ENCODE measurements around the gene CDHR2. TPM values are rescaled to one million over a fixed set of nuclear protein-coding genes. Genes with fewer than 3 reads are reported as not detected.
A peak's percentile ranks its signal among the peaks of the same experiment; 100 is the strongest.

Gene CDHR2
- total and polyA plus RNA-seq, 2 donors from 2014 or later, result 4.2 to 8.0 TPM

DNA sequence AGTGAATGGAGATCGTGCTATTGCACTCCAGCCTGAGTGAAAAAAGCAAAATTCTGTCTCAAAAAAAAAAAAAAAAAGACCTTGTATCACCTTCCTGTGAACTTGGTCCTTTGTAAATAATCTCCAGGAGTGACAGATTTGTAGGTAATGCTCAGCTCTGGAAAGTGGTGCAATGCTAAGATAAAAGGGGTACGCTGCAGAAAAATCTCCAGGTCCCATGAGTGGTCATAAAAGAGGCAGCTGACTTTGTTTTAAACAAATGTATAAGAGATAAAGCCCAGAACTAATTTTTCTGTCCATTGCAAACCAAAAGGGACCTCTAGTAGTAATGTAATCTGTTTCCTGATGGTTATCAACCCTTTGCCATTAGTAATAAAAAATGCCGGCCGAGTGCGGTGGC, 45.6 kb upstream of the CDHR2 start:
- no peaks in the 10 kb centered on the region for H3K4me1 ChIP-seq (ENCODE audit: control insufficient read depth in 2 of 3, insufficient read depth in 2 of 3, low read depth in 1 of 3, low read length in 3 of 3)
- FAIRE-seq, result no peak
- H3K36me3 ChIP-seq (ENCODE audit: control insufficient read depth in 2 of 3, insufficient read depth in 3 of 3, low read length in 3 of 3), result peaks cover 10 to 47% (median 22%) of the 10 kb centered on the region in 3 donors
- peak in 2 of 5 donors; percentile 18 to 21 for DNase-seq
- H3K9ac ChIP-seq (ENCODE audit: low read length in 3 of 3), result no peak overlapping the region
- intact Hi-C loops (cut with DNase I), result no loop called here
- TF ChIP-seq, protein P1, sequence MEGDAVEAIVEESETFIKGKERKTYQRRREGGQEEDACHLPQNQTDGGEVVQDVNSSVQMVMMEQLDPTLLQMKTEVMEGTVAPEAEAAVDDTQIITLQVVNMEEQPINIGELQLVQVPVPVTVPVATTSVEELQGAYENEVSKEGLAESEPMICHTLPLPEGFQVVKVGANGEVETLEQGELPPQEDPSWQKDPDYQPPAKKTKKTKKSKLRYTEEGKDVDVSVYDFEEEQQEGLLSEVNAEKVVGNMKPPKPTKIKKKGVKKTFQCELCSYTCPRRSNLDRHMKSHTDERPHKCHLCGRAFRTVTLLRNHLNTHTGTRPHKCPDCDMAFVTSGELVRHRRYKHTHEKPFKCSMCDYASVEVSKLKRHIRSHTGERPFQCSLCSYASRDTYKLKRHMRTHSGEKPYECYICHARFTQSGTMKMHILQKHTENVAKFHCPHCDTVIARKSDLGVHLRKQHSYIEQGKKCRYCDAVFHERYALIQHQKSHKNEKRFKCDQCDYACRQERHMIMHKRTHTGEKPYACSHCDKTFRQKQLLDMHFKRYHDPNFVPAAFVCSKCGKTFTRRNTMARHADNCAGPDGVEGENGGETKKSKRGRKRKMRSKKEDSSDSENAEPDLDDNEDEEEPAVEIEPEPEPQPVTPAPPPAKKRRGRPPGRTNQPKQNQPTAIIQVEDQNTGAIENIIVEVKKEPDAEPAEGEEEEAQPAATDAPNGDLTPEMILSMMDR (IDR thresholded peaks at IDR 0.05; ENCODE audit: borderline replicate concordance, extremely low read depth, insufficient read depth), result no peak
- no peaks in the 10 kb centered on the region for H3K9me3 ChIP-seq (ENCODE audit: control insufficient read depth in 2 of 3, insufficient read depth in 1 of 3, low read length in 3 of 3)
- no peak overlapping the region for H3K4me3 ChIP-seq (ENCODE audit: low read length in 3 of 3)
- H3K27ac ChIP-seq (ENCODE audit: low read depth in 2 of 2, low read length in 2 of 2), result no peak overlapping the region
- no peaks in the 10 kb centered on the region for H3K27me3 ChIP-seq (ENCODE audit: control insufficient read depth, insufficient read depth, low read length)

GRCh38 chr5:176507911-176508310, 41.2 kb upstream of the CDHR2 start:
- intact Hi-C loops (cut with DNase I), result no loop called here
- Histone ChIP-seq H3K4me1 (ENCODE audit: control insufficient read depth in 2 of 3, insufficient read depth in 2 of 3, low read depth in 1 of 3, low read length in 3 of 3) (no peaks in the 10 kb centered on the region), H3K27ac (ENCODE audit: low read depth in 2 of 2, low read length in 2 of 2) (no peak overlapping the region), H3K27me3 (ENCODE audit: control insufficient read depth, insufficient read depth, low read length) (no peaks in the 10 kb centered on the region), H3K4me3 (ENCODE audit: low read length in 3 of 3) (no peak overlapping the region), H3K9ac (ENCODE audit: low read length in 3 of 3) (no peak overlapping the region), H3K9me3 (ENCODE audit: control insufficient read depth in 2 of 3, insufficient read depth in 1 of 3, low read length in 3 of 3) (no peaks in the 10 kb centered on the region), H3K36me3 (ENCODE audit: control insufficient read depth in 2 of 3, insufficient read depth in 3 of 3, low read length in 3 of 3) (peaks cover 2 to 17% (median 11%) of the 10 kb centered on the region in 3 donors)
- FAIRE-seq, result no peak
- no peak for DNase-seq
- TF ChIP-seq, protein P1 (IDR thresholded peaks at IDR 0.05; ENCODE audit: borderline replicate concordance, extremely low read depth, insufficient read depth), result no peak

DNA sequence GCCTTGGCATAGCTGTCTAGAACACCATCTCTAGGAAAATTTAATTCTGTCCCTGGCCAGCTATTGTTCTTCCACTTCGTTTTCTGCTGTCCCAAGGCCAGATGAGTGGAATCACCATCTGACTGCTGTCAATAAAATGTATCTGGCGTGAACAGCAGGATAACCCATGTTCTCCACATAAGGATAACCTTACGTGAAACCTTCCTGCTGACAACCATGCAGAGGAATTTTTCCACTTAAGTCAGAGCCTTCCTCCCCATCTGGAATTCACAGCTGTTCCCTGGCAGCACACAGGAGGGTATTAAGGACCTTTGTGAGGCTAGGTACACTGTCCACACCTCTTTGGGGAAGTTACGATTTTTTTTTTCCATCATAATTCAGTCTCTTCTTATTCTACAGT, 40.5 kb upstream of the CDHR2 start:
- Histone ChIP-seq H3K9ac (ENCODE audit: low read length in 3 of 3) (no peak overlapping the region), H3K27ac (ENCODE audit: low read depth in 2 of 2, low read length in 2 of 2) (no peak overlapping the region), H3K4me1 (ENCODE audit: control insufficient read depth in 2 of 3, insufficient read depth in 2 of 3, low read depth in 1 of 3, low read length in 3 of 3) (no peaks in the 10 kb centered on the region), H3K27me3 (ENCODE audit: control insufficient read depth, insufficient read depth, low read length) (no peaks in the 10 kb centered on the region), H3K9me3 (ENCODE audit: control insufficient read depth in 2 of 3, insufficient read depth in 1 of 3, low read length in 3 of 3) (no peaks in the 10 kb centered on the region), H3K36me3 (ENCODE audit: control insufficient read depth in 2 of 3, insufficient read depth in 3 of 3, low read length in 3 of 3) (peaks cover 2 to 17% (median 11%) of the 10 kb centered on the region in 3 donors), H3K4me3 (ENCODE audit: low read length in 3 of 3) (no peak overlapping the region)
- TF ChIP-seq, protein P1 (IDR thresholded peaks at IDR 0.05; ENCODE audit: borderline replicate concordance, extremely low read depth, insufficient read depth), result no peak
- intact Hi-C loops (cut with DNase I), result no loop called here
- DNase-seq (no peak), FAIRE-seq (no peak)

DNA sequence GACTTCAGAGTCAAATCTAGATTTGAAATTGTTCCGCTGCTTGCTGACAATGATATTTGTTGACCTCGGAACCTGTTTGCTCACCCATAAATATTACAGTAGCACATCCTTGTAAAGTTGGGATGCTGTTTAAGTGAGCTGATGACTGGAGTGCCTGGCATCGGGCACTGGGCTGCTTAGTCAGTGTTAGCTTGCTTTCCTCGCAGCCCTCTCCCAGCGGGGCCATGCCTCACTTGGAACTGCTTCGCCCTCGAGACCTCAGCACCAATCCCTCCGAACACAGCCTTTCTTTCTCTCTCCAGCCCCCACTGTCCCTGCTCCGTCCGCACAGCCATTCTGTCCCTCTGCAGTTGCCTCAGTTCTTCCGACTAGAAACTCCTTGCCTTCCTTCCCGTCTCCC, 35.4 kb upstream of the CDHR2 start:
- TF ChIP-seq, protein P1 (IDR thresholded peaks at IDR 0.05; ENCODE audit: borderline replicate concordance, extremely low read depth, insufficient read depth), result no peak
- Histone ChIP-seq H3K4me3 (ENCODE audit: low read length in 3 of 3) (no peak overlapping the region), H3K4me1 (ENCODE audit: control insufficient read depth in 2 of 3, insufficient read depth in 2 of 3, low read depth in 1 of 3, low read length in 3 of 3) (no peaks in the 10 kb centered on the region), H3K36me3 (ENCODE audit: control insufficient read depth in 2 of 3, insufficient read depth in 3 of 3, low read length in 3 of 3) (no peaks in the 10 kb centered on the region), H3K27me3 (ENCODE audit: control insufficient read depth, insufficient read depth, low read length) (no peaks in the 10 kb centered on the region), H3K9me3 (ENCODE audit: control insufficient read depth in 2 of 3, insufficient read depth in 1 of 3, low read length in 3 of 3) (no peaks in the 10 kb centered on the region), H3K27ac (ENCODE audit: low read depth in 2 of 2, low read length in 2 of 2) (no peak overlapping the region), H3K9ac (ENCODE audit: low read length in 3 of 3) (no peak overlapping the region)
- peak in 1 of 5 donors; percentile 15 for DNase-seq
- intact Hi-C loops (cut with DNase I), result no loop called here
- FAIRE-seq, result no peak
